ENCODE results near the gene SLC25A25.
"Not testable (repeated sequence)": the region's sequence is repeated elsewhere in the genome, so short reads cannot be mapped to it uniquely, and the experiment has no call there.

Gene SLC25A25

GRCh38 chr9:128067645-128068385 is at the start of gene SLC25A25:
Gene SLC25A25, plus strand, starts transcription at chr9:128068232. Its CDS starts 88 bp downstream, at chr9:128068320.
- peak; percentile 99 for DNase-seq

DNA sequence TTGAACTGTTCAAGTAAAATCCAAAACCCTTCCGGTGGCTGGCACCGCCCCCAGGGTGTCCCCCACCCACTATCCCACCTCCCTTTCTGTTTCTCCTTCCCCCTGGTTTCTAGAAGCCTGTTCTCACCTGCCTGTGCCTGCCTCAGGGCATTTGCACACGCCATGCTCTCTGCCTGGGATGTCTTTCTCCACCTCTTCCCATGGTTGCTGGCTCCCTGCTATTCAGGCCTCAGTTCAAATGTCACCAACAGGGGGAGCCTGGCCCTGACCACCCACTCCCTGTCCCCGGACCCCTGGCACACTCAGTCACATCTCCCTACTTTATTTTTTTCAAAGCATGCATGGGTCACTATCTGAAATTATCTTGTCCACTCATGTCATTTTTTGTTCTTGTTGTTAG is 47.3 kb upstream of the SLC25A25 start:
- DNase-seq, result peak; percentile 23

DNA sequence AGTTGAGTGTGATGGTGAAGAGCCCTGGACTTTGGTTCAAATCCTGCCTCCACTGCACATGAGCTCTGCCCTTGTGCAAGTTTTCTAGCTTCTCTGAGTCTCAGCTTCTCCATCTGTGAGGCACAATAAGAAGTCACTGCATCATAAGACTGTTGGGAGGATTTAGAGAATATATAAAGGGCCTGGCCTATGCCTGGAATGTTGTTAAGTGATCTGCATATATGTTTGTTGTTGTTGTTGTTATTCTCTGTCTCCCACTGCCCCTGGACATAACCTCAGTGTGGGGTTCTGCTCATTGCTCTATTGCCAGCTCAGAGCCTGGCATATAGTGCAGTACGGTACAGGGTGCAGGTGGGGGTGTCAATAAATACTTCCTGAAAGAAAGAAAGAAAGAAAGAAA is 46.9 kb upstream of the SLC25A25 start:
- DNase-seq, result no peak

- DNase-seq, result no peak
Observed at GRCh38 chr9:128022886-128023285, 45.1 kb upstream of the SLC25A25 start.

DNA sequence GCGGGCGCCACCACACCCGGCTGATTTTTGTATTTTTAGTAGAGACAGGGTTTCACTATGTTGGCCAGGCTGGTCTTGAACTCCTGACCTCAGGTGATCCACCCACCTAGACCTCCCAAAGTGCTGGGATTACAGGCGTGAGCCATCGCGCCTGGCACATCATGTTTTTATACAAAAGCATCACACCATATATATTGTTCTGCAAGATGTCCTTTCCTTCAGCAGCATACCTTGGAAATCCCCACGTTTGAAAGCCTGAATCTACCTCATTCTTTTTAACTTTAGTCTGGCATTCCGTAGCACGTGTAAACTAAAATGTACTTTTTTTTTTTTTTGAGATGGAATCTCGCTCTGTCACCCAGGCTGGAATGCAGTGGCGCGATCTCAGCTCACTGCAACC is 44.4 kb upstream of the SLC25A25 start:
- not testable (repeated sequence) for DNase-seq

DNA sequence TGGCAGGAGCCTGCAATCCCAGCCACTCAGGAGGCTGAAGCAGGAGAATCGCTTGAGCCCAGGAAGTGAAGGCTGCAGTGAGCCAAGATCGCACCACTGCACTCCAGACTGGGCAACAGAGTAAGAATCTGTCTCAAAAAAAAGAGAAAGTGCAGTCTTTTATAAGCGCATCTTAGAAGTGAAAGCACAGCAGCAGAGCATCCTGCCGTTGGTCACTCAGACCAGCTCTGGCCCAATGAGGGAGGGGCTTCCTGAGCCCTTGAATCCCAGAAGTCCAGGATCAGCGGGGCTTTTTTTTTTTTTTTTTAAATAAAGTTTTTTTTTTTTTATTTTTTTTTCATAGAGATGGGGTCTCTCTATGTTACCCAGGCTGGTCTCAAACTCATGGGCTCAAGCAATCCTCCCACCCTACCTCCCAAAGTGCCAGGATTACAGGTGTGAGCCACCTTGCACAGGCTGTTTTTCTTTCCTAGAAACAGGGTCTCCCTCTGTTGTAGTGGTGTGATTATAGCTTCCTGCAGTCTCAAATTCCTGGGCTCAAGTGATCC is 43.2 kb upstream of the SLC25A25 start:
- DNase-seq, result no peak

GRCh38 chr9:128025736-128026135 is 42.3 kb upstream of the SLC25A25 start:
- no peak for DNase-seq

GRCh38 chr9:128026255-128026772 is 41.7 kb upstream of the SLC25A25 start:
- DNase-seq, result no peak

DNA sequence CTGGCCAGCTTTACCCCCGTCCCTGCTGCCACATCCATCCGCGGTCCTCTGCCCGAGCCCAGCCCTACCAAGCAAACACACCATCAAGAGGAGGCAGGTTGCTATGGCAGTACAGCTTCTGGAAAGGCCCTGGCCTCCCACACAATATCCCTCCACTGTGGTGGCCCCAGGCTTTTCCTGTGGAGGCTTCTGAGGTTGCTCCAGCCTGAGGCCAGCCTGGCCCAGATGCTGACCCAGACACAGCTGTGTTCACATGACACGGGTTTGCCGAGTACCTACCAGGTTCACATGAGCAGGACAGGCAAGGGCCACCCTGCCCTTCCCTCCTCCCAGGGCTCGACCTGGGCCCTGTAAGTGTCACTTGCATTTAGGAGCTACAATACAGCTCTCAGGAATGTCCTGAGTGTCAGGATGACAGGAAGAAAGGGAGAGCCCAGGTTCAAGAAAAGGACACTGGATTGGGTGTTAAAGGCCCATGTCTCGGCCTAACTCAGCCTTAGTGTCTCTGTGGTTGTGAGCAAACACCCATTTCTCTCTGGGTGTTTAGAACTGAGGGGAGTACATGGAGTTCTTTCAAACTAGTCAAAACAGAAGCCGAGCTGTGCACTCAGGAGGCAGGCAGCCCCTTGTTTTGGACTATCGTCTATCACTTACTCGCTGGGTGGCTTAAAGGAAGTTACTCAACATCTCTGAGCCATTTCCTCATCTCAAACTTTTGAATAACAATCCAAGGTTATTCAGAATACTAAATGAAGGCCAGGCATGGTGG is 41.1 kb upstream of the SLC25A25 start:
- no peak for DNase-seq

- no peak for DNase-seq
Observed at GRCh38 chr9:128027705-128028104, 40.3 kb upstream of the SLC25A25 start.

- DNase-seq, result no peak
Observed at GRCh38 chr9:128033609-128034008, 34.4 kb upstream of the SLC25A25 start.

DNA sequence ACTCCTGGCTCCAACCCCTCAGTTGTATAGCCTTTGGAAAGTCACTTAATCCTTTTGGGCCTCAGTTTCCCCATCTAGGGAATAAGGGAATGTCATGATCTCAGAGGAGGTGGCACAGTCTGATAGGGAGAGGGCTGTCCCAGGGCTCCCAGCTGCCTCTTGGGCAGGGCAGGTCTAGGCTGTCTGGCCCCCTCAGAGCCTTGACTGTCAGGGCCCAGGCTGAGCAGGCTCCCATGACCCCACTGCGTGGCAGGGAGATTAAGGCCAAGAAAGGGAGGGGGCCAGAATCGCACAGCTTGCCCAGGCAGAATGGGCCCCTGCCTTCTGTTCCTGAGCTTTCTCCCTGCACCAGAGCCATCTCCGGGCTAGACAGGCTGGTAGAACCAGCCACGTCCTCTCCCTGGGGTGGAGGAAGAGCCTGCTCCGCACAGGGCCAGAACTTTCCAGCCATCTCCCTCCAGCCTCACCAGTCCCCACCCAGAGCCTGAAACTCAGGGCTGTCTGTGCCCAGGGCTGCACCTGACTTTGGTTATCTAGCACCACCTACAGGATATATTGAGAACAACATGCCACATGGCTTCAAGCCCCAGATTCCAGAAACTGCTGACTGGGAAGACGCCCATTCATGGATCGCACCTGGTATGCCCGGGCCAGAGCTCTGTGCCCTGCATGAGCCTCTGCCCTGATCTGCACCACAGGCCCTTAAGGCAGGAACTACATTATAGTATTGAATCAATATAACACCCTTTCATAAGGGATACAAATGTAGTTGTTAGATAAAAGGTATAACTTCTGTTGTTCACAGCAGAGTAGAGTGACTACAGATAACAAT is 33.0 kb upstream of the SLC25A25 start:
- peak; percentile 90 for DNase-seq

DNA sequence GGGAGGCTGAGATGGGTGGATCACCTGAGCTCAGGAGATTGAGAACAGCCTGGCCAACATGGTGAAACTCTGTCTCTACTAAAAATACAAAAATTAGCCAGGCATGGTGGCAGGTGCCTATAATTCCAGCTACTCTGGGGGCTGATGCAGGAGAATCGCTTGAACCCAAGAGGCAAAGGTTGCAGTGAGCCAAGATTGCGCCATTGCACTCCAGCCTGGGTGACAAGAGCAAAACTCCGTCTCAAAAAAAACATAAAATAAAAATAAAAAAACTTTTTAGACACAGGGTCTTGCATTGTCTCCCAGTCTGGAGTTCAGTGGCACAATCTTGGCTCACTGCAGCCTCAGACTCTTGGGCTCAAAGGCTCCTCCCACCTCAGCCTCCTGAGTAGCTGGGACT is 31.5 kb upstream of the SLC25A25 start:
- DNase-seq, result not testable (repeated sequence)

DNA sequence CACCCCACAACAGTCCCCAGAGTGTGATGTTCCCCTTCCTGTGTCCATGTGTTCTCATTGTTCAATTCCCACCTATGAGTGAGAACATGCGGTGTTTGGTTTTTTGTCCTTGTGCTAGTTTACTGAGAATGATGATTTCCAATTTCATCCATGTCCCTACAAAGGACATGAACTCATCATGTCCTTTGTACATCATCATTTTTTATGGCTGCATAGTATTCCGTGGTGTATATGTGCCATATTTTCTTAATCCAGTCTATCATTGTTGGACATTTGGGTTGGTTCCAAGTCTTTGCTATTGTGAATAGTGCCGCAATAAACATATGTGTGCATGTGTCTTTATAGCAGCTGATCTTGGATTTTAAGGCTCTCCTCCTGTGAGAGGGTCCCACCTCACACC is 27.2 kb upstream of the SLC25A25 start:
- not testable (repeated sequence) for DNase-seq

- peak; percentile 36 for DNase-seq
Observed at GRCh38 chr9:128042043-128042442, 26.0 kb upstream of the SLC25A25 start.

- no peak for DNase-seq
Observed at GRCh38 chr9:128043467-128043868, 24.6 kb upstream of the SLC25A25 start.

- DNase-seq, result not testable (repeated sequence)
Observed at GRCh38 chr9:128045409-128045808, 22.6 kb upstream of the SLC25A25 start.

DNA sequence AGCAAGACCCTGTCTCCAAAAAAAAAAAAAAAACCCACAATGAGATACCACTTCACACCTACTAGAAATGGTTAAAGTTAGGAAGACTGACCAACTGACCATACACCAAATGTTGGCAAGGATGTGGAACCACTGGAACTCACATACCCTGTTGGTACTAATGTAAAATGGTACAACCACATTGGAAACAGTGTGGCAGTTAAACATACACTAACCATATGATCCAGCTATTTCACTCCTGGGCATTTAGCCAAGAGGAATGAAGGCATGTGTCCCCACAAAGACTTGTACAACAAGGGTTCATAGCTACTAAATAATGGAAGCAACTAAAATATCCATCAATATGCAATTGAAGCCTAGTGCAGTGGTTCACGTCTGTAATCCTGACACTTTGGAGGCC is 22.2 kb upstream of the SLC25A25 start:
- DNase-seq, result peak; percentile 35

DNA sequence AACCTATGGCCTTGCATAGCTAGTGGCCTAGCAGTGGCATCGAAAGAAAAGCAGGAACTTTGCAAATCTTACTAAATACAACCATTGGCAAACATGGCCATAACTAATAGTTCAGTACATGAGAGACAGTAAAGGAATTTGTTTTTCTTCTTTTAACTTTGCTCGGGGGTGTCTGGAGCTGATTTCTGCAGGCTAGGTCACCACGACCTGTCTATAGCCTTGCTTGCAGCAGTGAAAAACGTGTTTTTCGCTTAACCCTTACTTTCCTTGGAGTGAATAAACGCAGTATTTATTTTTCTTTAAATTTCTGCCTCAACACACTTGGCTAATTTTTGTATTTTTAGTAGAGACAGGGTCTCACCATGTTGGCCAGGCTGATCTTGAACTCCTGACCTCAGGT is 20.8 kb upstream of the SLC25A25 start:
- DNase-seq, result no peak

DNA sequence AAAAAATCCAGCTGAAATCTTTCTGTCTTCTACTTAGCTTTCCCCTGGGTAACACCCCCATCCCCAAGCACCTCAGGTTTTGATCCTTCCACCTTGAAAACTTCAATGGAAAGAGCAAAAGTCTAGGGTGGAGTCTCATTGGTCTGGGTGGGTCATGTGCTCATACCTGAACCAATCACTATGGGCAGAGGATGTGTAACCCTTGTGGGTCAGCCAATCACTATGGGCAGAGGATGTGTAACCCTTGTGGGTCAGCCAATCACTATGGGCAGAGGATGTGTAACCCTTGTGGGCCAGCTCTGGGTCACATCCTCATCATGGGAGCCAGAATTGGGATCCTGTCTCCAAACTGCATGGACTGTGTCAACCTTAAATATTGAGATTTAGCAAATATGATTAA is 19.4 kb upstream of the SLC25A25 start:
- no peak for DNase-seq

DNA sequence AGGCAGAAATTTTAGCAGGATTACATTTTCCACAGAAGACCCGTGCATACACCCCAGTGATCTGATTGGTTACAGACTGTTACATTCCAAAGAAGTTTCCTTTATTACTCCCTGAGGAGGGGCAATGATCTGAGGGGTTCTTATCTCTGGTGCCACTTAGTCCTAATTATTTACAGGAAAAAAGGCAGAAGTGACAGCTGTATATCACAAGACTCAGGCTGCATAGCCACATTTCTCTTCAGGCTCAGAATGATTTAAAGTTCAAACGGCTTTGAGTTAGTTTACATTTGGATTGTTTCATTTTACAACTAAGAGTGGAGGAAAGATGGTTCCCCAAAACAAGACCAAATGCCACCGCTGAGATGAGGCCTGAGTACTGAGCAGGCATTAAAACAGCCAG is 18.2 kb upstream of the SLC25A25 start:
- no peak for DNase-seq

- peak; percentile 34 for DNase-seq
Observed at GRCh38 chr9:128051932-128052709, 15.9 kb upstream of the SLC25A25 start.
